GM19025 (cell line): ENCODE measurements around the gene RNF144A.
A peak's percentile ranks its signal among the peaks of the same experiment; 100 is the strongest.

ENCODE experiments used
- ATAC-seq: cut with Tn5 transposase; IDR thresholded peaks from one replicate; pipeline ENCODE4 v1.9.1; 2021; ENCODE audit warnings: mild to moderate bottlenecking, low read depth, moderate library complexity; ENCODE audit not compliant: unreplicated experiment

The RNF144A gene

DNA sequence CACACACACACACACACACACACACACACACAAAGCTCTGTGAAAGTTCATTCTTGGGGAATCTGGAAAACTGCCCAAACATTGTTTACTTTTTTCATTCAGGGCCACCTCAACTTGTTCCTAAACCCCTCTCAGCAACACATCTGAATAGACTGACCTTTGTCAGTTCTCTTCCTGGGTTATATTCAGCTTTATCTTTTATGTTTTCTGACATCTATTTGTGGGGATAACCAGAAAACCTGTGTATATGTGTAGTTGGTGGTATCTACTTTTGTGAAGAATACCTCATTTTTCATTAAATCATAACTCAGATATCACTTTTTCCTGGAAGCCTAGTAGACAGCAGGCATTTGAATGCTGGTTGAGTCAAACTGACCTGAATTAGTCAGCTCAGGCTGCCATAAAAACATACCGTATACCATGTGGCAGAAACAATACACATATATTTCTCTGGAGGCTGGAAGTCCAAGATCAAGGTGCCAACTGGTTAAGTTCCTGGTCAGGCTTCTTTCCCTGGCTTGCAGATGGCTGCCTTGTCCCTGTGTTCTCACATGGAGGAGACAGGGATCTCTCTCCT is 11.0 kb upstream of the RNF144A start:
- ATAC-seq, result no peak

DNA sequence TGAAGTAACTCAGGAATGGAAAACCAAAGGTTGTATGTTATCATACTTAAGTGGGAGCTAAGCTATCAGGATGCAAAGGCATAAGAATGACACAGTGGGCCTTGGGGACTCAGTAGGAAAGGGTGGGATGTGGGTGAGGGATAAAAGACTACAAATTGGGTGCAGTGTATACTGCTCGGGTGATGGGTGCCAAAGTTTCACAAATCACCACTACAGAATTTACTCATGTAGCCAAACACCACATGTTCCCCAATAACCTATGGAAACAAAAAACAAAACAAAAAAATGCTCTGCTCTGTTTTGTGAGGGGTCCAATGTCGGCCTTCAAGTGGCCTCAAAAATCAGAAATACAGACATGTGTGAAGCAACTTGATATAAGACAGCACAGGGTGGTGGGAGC is 8.9 kb upstream of the RNF144A start:
- ATAC-seq, result no peak

GRCh38 chr2:6909431-6910385 is 7.5 kb upstream of the RNF144A start:
- ATAC-seq, result peak; percentile 98

DNA sequence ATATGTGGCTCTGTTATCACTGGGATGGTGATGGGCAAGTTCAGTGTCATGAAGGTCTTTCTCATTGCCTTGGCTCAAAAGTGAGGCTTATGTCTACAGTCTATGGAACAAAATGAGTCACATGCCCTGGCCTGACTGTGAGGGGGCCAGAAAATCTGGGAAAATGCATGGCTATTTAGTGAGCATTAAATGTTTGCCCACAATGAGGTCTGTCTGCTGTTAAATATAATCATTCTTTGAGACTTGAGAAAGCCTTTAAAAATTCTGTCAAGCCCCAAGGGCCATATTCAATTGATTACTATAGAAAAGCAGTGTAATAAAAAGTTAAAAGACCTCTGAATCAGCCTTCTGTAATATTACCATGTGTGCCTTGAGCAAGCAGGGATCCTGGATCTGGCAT is 5.5 kb upstream of the RNF144A start:
- no peak for ATAC-seq

DNA sequence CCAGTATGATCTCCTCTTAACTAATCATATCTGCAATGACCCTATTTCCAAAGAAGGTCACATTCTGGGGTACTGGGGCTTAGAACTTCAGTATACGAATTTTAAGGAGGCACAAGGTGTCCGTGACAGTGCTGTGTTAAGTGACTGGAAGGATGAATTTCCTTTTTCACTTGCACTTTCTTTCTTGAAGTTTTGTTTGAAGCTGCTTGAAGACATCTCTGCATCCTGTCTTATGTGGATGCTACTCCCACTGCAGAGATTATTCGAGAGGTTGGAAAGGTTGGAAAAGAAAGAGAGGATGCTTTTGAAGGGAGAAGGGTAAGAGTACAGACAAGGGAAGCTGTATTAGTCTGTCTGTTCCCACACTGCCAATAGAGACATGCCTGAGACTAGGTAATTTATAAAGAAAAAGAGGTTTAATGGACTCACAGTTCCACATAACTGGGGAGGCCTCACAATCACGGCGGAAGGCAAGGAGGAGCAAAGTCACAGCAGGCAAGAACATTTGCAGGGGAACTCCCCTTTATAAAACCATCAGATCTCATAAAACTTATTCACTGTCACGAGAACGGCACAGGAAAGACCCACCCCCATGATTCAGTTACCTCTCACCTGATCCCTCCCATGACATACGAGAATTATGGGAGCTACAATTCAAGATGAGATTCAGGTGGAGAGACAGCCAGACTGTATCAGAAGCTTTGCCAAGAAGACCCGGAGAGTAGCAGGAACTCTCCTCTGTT is 3.6 kb upstream of the RNF144A start:
- ATAC-seq, result no peak

DNA sequence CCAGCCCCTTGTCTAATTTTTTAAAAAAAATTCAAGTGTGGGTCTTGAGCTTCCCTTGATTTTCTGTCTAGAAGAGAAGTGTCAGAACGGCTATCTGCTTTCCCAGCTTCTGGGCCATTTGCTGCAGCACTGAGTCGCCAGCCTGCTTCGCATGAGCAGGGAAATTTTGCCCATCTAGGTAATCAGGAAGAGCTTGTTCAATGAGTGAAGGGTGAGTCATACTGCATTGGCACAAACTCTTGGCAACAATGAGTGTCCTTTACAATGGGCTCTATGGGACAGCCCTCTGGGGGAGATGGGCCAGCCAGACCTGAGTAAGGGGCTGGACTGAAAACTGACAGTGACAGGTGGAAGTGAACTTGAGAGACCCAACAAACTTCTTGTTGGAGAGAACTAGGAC is 2.4 kb upstream of the RNF144A start:
- ATAC-seq, result no peak

DNA sequence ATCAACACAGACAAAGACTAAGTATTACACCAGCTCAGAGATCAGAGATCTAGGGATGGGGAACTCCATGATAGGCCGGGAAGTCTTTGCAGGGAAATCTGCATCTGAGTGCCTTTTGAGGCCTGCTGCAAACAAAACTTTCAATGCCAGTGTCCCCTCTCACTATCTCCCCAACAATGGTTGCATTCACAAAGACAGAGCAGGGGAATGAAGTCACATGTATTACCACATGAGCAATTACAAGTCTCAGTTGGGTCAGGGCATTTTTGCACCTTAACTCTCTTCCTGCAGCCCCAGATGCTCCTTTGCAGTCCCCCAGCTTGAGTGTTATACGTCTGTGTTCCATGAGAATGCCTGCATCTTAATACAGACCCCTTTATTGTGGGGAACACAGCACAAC is 1.8 kb upstream of the RNF144A start:
- ATAC-seq, result no peak

GRCh38 chr2:6916224-6916623 is 988 bp upstream of the RNF144A start:
- no peak for ATAC-seq

GRCh38 chr2:6916736-6917070 is 509 bp upstream of the RNF144A start:
- ATAC-seq, result no peak

GRCh38 chr2:6917761-6918421 is 679 bp downstream of the RNF144A start:
- peak; percentile 30 for ATAC-seq

DNA sequence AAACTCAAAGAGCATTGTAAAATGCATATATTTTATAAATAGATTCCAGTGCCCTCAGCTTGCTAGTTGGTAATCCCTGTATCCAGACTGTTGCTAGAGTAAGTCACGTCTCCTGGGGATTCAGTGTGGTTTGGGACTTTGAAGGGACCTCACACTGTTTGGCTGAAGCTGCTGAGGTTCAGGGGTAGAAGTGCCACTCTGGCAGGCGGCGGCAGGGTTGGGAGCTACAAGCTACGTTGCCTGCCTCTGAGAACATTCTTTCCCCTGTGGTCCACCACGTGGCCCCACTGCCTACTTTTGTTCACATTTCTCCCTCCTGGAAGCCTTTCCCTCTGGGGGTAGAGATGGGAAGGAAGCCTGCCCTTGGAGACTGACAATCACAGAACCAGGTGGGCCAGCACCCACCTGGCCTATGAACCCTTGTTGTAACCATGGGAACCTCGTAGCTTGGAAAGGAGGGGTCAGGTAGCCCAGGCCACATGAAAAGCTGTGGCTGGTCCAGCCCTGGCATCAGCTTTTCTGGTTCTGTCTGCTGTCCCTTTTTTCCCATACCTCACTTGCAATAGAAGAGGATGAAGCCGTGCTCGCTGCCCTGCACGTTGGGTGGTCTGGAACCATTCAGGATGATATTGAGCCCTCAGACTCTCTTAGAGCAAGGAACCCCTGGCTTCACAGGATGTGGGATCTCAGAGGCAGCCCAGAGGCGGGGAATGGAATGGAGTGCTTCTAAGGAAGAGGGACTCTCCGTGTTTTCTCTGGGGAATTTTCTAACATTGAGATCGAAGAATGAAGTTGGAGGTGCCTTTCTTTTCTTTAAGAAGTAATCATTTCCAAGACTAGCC is 2.9 kb downstream of the RNF144A start:
- ATAC-seq, result no peak

- ATAC-seq, result no peak
These were observed 3.5 kb downstream of the RNF144A start for GRCh38 chr2:6920743-6921064.

- no peak for ATAC-seq
These were observed 4.2 kb downstream of the RNF144A start for GRCh38 chr2:6921321-6921922.

DNA sequence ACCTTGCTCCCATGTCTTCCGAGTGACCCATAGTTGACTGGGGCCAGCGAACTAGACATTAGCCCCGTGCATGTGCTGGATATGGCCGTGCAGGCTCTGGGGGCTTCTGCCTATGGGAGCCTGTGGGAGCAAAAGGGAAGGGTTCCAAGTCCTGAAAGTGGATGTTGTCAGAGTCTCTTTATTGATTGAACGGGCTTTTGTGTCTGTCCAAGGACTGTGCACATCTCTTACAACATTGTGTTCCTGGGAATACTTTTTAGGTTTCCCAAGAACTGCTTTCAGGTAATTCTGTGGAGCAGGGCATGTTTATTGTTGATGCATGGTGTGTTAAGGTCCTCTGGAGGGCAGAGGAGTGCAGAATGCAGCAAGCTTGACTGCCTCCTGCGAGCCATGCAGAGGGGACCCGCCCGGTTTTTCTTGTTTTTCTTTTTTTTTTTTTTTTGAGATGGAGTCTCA is 5.0 kb downstream of the RNF144A start:
- ATAC-seq, result no peak

GRCh38 chr2:6923319-6923718 is 6.1 kb downstream of the RNF144A start:
- no peak for ATAC-seq

- no peak for ATAC-seq
These were observed 7.1 kb downstream of the RNF144A start for GRCh38 chr2:6924101-6924923.

DNA sequence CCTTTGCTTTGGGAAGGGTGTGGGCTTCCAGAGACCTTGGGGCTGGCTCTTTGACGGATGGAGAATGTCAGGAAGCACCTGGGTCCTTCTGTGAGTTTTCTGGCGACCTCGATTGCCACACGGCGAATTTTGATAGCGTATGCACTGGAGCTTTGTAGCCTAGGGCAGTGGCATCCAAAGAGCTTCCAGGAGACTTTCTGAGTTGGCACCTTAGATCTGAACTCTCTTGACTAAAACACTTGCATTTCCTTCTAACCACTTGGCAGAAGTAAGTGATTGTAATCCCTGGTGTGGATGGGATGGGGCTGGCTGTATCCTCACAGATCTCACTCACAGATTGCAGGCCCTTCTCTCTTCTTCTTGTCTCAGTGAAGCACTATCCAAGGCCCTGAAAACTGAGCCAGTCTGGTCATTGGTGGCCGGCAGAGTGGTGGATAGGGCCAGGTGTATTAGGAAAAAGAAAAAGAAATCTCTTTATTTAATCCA is 7.8 kb downstream of the RNF144A start:
- no peak for ATAC-seq

DNA sequence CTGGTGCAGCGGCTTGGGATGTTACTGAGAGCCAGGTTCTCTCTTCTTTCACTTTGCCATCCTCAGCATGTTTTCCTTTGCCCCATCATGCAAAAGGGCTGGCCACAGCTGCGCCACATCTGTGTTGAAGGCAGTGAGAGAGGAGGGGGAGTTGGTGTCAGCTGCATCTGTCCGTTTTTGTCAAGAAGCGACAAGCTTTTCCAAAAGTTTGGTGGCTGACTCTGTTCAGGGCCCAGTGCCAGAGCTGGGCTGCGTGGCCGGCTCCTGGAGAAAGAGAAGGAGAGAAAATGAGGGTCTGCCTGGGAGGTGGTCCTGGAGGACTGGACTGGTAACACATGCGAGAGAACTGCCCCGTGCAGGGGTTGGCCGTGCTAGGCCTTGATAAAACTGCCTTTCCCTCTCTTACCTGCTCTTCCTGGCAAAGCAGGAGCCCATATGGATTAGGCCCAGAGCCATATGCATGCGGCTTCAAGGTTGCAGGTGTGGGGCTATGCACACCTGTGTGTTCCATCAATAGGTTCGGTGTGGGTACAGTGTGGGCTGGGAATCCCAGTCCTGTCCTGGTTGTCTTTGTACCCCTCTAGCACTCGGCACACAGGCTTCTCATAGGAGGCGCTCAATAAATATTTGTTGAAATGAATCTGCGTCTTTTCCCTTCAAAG is 9.0 kb downstream of the RNF144A start:
- ATAC-seq, result no peak
